Gastroesophageal sphincter (tissue), 3 donors: ENCODE measurements around the gene SYNGR3.

Experiments used
- CTCF ChIP-seq, 4 experiments: fragments of 200-600 bp in 2 of 4; fragments of 450-650 bp in 2 of 4; sonication (generic) in 1 of 4; IDR thresholded peaks; one replicate each; pipeline ENCODE4 v1.5.1; 2017 to 2019; ENCODE audit warnings: antibody characterized with exemption in 4 of 4, mild to moderate bottlenecking in 2 of 4, moderate library complexity in 2 of 4
- EP300 ChIP-seq: sonication (generic); formaldehyde crosslinking; IDR thresholded peaks from one replicate; pipeline ENCODE4 v1.6.1; 2017; ENCODE audit warnings: antibody characterized with exemption, mild to moderate bottlenecking

- no peak for TF ChIP-seq CTCF (IDR thresholded peaks at IDR 0.05)
- no peak for TF ChIP-seq EP300
These were observed 45.1 kb upstream of the SYNGR3 start for GRCh38 chr16:1944612-1945199.
